DMS79 treated with DMSO at 0.1 percent for 48 hours (cell line): ENCODE measurements around the gene SLC30A1.

Experiments used
- DNase-seq: peaks from one replicate; lab custom pipeline; 2025; lab: John Stamatoyannopoulos, UW

SLC30A1 gene

DNA sequence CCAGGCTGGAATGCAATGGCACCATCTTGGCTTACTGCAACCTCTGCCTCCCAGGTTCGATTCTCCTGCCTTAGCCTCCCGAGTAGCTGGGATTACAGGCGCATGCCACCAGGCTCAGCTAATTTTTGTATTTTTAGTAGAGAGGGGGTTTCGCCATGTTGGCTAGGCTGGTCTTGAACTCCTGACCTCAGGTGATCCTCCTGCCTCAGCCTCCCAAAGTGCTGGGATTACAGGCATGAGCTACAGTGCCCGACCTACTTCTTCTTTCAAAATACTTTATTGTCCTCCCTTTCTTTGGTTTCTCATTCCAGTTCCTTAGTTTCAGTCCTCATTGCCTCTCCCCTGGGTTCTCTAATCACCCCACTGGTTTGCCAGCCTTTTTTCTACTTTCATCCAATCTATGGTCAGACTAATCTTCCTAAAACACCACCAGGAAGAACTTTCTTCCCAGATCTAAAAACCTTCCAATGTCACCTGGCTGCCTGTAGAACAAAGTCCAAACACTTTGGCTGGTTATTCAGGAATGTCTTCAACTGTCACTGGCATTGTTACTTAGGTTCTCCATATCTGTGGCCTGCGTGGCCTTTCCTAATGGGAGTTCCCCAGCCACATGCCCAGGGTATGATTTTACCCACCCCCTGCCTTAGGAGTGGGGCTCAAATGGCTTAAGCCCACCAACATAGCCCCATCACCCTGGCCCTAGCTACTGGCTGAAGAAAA lies 29.0 kb upstream of the SLC30A1 start:
- DNase-seq, result no peak

DNA sequence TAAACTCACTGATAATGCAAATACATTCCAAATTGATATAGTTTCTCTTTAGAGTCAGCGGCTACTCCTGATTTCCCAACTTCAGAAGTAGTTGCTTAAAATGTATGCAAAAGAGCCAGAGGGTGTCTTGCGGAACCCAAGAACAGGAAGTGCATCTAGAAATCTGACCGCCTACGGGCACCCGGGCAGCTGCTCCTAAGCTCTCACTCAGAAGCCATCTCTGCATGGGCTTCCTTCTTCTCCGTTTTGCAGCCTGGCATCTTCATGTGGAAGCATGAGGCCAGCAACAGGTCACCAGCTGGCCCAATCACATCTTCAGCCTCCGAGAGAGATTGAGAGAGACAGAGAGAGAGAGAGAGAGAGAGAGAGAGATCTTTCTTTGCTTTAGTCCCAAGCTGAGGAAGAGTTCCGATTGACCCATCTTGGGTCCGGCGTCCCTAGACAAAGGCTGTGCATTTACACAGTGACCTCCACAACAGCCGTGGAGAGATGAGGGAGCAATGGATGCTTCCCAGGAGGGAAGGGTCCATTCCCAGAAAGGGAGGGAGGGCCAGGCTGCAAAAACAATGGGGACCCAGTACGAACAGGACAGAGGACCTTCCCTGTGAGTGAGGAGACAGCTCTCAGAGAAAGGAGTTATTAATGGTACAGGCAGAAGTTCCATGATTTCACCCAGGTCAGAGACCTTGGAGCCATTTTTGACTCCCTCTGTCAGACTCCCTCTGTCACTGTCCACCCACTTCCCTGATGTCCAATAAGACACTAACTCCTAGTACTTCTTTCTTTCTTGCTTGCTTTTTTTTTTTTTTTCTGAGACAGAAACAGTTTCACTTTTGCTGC lies 28.2 kb upstream of the SLC30A1 start:
- DNase-seq, result no peak

DNA sequence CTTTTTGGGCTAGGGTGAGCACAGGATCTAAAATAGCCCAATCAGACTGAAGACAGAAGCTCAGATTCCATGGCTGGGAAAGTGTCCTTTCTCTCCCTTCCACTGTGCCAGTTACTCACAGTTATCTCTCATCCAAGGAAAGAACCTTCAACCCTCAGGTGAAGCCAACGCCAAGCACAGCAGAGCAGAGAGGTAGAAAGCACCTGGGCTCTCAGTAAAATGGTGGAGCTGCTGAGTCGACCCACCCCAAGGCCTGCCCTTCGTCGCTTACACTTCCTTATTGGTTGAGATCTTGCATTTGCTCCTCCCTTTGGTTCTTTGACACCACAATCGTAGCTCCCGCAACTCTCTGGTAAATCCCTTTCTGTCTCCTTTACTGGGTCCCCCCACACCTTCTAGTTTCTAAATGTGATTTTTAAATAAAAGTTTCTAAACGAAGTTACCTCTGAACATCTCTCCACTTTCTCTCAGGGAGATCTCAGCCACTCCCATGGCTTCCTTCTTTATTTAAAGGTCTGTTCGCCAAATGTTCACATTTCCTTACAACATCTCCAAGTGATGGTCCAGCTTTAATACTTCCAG lies 27.5 kb upstream of the SLC30A1 start:
- no peak for DNase-seq

DNA sequence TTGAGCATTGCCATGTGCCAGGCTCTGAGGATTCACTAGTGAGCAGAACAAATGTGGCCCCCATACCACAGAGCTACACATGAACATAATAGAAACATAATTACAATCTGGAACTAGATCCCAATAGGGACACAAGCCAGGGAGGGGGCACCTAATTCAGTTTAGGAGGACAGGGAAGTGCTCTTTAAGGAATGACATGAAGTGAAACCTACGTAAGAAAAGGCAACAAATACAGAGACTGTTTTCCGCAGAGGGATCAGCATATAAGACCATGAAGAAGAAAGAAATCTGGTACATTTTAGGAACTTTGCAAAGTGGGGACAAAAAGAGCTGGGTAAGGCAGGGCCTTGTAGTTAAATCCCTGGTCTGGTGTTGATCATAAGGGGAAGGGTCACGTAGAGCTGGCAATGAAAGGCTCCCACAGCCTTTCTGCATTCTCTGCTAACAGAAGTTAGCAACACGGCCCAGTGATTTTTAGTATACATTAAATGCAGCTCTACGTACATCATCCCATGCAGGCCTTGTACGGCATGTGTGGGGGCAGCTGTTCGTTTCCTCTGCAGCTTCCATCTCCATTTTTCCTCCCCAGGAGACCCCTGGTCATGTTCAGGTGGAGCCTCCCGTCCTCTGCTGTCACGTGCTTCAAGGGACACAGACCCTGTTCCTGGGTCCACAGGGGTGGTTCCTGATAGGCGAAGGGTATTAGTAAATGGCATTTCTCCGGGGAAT lies 26.8 kb upstream of the SLC30A1 start:
- no peak for DNase-seq

DNA sequence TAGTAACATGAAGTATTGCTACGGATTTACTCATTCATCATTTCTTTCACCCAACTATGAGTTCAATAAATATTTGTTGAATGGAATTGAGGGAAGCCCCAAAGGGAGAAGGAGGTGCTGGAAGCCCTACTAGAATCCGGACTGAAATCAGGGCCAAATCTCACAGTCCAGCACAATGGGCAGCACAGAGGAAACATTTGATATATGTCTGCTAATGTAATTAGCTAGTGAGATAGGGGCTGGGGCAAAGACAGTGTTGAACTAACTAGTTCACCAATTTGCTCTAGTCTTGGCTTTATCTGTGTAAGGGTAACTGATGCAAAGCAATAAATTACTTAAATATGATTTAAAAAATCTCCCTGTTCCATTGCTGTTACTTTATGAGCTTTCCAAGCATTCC lies 26.1 kb upstream of the SLC30A1 start:
- no peak for DNase-seq

DNA sequence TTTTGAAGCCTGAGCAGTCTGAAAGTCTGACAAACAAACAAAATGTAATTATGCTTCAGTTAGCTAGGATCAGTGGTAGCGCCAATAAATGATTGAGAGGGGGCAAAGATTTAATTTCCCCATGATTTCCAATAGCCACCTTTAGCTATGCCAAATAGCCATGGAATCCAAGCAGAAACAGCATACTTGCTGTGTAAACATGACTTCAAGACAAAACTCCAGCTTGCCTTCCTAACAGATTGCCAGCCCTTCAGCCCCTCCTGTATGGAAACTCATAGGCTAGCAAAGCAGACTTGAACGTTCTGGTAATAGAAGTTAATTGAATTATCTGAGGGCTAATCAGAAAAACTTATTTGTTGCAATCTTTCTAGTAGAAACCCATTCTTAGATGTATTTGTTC lies 25.6 kb upstream of the SLC30A1 start:
- no peak for DNase-seq

DNA sequence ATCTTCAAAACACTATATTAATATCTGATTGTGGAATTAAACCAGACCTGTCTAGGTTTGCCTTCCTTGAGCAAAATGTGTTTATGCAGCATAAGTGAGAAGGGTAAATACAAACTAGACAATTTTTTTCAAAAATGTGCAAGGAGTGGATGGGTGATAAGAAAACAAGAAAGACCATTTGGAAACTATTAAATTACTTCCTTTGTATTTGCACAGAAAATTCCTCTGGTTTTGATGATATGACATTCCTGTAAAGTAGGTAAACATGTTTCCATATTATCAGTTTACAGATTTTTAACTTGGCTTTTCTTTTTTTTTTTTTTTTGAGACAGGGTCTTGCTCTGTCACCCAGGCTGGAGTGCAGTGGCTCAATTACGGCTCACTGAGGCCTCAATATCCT lies 24.8 kb upstream of the SLC30A1 start:
- DNase-seq, result no peak

DNA sequence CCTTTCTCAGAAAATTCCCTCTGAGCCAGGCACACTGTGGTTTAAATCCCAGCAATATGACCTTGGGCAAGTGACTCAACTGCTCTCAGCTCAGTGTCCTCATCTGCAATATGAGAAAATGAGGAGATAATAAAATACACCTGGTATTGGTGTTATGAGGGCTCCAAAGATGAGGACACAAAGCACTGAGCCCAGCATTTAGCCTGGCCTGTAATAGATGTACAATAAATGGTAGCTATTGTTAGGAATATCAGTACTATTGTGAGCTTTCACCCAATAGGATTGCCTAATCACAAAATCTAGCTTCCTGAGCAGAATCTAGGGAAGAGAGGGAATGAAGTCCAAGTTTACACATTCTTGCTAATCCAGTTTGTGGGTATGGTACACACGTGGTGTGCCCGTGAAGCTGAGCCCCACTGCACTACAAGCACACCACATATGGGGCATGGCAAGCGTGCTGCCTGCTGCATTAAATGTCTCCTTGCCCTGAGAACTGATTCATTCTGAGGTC lies 24.3 kb upstream of the SLC30A1 start:
- no peak for DNase-seq

DNA sequence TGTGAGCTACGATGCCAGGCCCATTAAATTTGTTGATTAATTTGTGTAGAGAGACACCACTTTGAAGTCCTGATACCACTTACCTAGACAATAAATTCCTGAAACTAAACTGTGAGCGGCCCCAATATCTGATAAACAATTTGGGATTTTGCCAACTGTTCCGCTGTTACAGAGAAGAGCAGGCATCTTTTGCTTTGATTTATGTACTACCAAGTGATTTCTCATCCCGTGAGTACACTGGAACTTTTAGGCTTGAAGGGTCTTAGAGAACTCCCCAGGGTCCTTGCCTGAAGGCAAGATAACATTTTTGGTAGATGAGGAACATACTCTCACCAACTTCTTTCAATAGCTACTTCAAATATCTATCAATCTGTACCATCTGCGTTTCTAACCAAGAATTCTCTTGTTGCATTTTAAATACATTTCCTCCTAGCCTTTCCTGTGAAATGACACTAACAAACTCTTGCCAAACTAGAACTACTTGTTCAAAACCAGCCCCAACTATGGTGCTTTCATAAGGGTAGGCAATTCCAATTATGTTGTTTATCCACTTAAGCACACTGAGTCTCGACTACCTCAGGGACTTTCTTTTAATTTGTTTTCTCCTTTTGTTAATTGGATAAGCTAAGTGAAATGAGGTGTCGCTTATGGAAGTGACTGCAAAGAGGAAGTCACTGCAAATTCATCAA lies 23.2 kb upstream of the SLC30A1 start:
- peak; percentile 31 for DNase-seq

DNA sequence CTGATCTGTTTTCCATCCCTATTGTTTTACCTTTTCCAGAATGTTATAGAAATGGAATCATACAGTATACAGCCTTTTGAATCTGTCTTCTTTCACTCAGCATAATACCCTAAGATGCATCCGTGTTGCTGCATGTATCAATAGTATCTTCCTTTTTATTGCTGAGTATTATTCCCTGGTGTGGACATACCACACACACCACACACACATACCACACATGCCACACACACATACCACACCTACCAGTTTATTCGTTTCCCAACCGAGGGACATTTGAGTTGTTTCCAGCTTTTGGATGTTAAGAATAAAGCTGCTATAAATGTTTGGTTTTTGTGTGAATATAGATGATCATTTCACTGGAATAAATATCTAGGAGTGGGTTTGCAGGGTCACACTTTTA lies 22.2 kb upstream of the SLC30A1 start:
- DNase-seq, result no peak

DNA sequence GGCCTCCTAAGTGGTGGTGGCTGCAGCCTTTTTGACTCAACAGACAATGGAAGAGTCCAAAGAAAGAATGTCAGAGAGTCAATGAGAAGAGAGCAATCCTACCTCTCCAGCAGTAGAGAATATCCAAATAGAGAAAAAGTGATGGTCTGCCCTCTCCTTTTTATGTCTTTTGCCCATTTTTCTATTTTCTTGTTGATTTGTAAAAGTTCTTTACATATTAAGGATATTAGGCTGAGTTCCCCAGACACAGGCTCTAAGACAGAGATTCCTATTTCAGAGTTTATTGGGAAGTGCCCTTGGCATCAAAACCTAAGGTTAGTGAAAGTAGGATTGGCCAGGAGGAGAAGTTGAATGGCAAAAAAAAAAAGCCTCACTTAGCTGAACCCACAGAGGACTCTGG lies 20.3 kb upstream of the SLC30A1 start:
- no peak for DNase-seq

DNA sequence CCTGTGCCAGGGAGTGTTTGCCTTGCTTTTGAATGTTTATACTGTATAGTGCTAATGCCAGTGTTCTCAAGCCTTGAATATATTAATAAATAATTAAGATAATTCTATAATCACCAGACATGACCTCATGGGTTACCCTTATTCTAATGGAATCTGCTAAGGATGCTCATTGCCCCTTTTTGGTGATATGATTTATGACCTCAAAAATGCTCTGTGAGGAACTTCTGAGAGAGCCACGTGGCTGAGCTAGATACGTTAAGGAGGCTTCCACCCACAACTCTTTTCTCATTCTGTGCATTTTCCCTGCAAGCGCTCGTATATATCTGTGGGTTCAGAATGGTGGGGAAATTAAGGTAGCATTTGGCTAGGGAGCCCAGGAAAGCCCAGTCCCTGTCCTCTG lies 19.6 kb upstream of the SLC30A1 start:
- DNase-seq, result no peak

DNA sequence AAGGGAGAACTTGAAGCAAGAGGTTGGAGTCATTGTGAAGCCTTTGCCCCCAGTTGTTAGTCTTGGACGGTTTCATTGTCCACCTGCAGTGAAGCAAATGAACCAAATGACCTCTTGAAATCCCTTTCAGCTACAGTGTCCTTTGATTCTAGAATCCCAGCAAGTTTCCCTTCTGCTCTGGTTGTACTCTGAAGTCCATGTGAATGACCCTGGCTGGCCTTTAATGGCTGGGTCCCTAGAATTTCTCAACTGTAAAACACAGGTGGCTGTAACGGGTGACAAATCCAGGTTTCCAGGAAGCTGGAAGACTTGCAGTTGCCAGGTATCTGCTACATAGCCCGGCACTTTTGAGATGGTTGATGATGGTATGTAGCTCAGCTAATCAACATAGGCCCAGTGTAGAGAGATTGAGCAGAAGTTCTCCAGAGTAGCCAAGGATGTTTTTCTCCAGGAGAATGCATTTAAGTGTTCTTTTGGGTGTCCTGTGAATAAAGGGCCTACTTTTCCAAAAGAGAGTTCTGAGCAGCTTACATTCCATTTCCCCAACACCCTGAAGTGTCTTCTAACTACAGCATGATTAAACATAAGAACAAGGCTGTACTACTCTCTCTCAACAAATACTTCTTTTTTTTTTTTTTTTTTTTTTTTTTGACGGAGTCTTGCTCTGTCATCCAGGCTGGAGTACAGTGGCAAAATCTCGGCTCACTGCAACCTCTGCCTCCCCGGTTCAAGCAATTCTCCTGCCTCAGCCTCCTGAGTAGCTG lies 17.6 kb upstream of the SLC30A1 start:
- no peak for DNase-seq

DNA sequence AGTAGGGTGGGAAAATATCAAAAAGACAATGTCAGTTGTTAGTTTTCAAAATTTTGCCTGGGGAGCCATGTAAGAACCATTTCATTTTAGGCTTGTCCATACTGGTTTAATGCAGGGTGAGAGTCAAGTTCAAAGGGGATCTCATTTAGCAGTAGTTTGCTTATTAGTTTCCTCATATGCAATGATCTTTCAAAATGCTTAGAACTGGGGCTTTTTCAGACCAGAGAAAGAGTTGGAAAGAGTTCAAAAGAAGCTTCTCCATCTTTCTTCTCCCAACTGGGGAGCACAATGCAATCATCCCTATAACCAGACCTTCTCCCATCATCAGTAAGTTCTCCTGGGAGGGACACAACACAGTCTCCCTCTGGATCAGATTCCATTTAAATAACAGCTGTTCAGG lies 16.5 kb upstream of the SLC30A1 start:
- DNase-seq, result no peak

DNA sequence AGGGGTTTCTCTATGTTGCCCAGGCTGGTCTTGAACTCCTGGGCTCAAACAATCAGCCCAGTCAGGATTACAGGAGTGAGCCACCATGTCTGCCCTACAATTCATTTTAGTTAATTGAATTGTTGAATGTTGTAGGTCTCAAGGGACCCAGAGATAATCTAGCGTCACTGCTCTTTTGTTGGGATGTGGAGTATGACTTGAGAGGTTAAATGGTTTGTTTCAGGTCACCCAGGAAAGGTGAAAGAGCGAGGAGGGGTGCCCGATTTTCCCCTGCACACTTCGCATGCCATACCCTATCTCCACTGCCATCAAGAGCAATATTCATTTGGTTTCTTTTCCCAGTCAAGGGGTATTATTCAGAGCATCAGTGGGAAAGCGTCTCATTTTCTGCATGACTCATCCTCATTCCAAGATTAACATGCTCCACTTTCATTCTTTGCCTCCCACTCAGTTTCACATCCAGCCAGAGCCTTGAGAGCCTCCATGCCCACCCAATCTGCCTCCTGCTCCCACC lies 13.1 kb upstream of the SLC30A1 start:
- no peak for DNase-seq

DNA sequence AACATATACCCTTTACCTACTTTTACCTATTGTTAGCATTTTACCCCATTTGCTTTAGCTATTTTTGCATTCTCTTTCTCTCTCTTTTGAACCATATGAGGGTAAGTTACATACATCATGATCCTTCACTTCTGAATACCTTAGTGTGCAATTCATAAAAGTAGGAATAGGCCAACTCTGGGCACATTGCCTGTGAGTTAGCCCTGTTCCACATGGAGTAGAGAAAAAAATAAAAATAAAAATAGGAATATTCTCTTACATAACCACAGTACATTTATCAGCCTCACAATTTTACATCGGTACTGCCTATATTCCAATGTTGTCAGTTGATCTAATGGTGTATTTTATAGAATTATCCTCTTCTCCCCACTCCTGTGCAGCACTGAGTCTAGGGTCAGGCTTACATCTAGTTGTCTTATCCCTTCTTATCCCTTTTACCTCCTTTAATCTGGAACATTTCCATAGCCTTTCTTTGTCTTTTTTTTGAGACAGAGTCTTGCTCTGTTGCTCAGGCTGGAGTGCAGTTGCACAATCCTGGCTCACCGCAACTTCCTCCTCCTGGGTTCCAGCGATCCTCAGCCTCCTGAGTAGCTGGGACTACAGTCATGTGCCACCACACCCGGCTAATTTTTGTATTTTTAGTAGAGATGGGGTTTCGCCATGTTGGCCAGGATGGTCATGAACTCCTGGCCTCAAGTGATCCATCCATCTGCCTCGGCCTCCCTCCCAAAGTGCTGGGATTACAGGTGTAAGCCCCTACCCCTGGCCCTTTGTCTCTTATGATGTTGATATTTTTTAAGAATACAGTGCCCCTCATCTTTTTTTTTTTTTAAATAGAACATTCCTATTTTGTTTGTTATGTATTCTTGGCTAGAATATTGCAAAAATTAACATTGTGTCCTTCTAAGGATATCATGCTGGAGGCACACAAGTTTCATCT lies 11.1 kb upstream of the SLC30A1 start:
- no peak for DNase-seq

DNA sequence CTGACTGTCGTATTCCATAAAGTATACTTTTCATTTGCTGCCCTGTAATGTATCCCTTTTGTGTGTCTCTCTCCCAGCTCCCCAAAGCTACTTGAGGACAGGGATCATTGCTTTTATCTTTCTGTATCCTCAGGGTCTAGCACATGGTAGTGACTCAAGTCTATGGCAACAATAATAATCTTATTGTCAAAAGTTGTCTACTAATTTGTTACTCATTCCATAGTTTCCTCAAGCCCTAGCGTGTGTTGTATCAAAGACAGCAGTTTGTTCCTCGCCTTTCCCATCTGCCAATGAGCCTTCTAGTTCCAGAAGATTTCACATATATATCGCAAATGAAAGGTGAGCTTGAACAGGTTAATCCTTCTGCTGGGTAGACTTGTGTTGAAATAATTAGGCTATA lies 9.8 kb upstream of the SLC30A1 start:
- no peak for DNase-seq

DNA sequence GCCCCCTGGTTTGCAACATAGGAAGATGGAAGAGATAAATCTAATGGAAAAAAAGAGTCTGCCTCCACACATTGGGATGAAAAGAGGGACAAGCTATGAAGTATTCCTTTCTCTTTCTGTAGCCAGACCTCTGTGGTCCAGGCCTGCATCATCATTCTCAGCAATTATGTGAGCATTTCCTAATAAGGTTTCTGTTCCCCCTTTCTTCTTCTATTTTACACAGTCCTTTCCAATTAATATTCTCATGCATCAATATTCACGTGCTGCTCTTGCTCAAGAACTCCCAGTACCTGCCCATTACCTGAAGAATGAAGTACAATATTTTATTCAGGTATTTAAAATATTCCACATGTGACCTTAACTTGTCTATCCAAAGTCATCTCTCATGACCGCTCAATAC lies 8.2 kb upstream of the SLC30A1 start:
- DNase-seq, result no peak

DNA sequence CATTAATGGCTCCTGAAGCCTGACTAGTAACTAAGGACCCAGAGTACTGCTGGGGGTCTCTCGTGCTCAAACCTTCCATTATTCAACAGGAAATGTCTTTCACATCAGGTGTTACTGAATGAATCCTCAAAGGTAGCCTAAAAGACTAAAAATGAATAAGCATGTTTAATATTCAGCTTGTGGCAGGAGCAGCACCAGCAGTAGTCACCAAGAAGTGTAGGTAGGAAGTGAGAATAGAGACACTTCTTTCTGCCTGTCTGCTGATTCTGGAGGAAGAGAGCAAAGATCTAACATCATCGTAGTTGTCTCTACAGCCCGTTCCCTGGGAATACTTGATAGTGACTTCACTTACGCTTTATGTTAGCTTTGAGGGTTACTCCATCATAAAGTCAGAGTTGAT lies 7.6 kb upstream of the SLC30A1 start:
- DNase-seq, result no peak
